GM12875 (cell line): ENCODE data around the gene TRMT44.

Experiments
- H3K4me3 ChIP-seq: one replicate; pipeline ENCODE4 v1.5.1; 2011; ENCODE audit warnings: low read depth, low read length, control low read depth
- TF ChIP-seq, protein P1 (sequence below): IDR thresholded peaks from 2 replicates; pipeline ENCODE4 v1.5.1; 2011; ENCODE audit warnings: low read depth, mild to moderate bottlenecking, control low read depth, inconsistent platforms, low read length, moderate library complexity, borderline replicate concordance; ENCODE audit not compliant: insufficient read depth

Gene TRMT44

DNA sequence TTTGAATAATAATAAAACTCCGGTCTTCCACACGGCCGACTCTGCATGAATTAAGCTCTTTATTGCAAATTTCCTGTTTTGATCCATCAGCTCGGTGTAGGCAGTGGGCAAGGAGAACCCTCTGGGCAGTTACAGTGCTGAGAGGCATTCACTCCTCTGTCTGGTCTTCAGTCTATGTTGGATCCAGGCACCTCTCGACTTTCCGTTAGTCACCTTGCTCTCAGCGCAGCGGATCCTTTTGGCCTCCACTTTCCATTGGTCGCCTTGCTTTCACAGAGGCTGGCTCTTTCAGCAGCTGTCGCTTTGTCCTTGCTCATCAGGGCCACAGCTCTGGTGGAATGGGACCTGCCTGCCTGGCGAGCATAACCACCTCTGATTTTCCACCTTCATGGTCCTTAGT is 52.9 kb downstream of the TRMT44 start:
- TF ChIP-seq, protein P1, sequence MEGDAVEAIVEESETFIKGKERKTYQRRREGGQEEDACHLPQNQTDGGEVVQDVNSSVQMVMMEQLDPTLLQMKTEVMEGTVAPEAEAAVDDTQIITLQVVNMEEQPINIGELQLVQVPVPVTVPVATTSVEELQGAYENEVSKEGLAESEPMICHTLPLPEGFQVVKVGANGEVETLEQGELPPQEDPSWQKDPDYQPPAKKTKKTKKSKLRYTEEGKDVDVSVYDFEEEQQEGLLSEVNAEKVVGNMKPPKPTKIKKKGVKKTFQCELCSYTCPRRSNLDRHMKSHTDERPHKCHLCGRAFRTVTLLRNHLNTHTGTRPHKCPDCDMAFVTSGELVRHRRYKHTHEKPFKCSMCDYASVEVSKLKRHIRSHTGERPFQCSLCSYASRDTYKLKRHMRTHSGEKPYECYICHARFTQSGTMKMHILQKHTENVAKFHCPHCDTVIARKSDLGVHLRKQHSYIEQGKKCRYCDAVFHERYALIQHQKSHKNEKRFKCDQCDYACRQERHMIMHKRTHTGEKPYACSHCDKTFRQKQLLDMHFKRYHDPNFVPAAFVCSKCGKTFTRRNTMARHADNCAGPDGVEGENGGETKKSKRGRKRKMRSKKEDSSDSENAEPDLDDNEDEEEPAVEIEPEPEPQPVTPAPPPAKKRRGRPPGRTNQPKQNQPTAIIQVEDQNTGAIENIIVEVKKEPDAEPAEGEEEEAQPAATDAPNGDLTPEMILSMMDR, result no peak
- no peak overlapping the region for H3K4me3 ChIP-seq

DNA sequence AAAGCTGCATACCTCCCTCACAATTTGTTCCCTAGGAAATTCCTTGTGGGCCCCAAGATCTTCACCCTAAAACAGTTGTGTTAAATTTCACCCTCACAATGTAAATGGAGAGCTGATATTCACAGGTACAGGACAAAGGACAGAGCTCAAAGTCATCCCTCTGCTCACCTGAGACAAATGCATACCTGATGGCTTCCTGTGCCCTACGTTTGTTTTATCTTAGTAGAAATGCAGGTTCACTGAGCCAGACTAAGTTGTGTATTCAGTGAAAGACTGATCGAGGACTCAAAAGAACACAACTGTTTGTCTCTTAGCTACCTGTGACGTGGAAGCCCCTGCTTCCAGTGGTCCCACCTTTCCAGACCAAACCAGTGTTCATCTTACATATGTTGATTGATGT is 53.6 kb downstream of the TRMT44 start:
- no peak overlapping the region for H3K4me3 ChIP-seq
- TF ChIP-seq, protein P1, result no peak

GRCh38 chr4:8494983-8495548 is 54.5 kb downstream of the TRMT44 start:
- TF ChIP-seq, protein P1, result no peak
- no peak overlapping the region for H3K4me3 ChIP-seq

DNA sequence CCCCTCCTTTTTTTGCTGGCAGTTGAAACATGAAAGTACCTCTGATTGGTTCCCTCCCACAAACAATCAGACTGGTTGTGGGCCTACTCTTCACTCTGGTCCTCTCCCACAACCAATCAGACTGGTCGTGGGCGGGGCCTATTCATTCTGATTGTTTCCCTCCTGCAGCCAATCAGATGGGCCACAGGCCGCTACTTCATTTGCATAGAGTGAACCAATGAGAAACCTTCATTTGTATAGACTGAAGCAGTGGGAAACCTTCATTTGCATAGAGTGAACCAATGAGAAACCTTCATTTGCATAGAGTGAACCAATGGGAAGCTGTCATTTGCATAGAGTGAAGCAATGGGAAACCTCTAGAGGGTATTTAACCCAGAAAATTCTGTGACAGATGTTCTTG is 55.2 kb downstream of the TRMT44 start:
- TF ChIP-seq, protein P1, result no peak
- H3K4me3 ChIP-seq, result no peak overlapping the region

GRCh38 chr4:8497762-8498161 is 57.2 kb downstream of the TRMT44 start:
- TF ChIP-seq, protein P1, result no peak
- no peak overlapping the region for H3K4me3 ChIP-seq

DNA sequence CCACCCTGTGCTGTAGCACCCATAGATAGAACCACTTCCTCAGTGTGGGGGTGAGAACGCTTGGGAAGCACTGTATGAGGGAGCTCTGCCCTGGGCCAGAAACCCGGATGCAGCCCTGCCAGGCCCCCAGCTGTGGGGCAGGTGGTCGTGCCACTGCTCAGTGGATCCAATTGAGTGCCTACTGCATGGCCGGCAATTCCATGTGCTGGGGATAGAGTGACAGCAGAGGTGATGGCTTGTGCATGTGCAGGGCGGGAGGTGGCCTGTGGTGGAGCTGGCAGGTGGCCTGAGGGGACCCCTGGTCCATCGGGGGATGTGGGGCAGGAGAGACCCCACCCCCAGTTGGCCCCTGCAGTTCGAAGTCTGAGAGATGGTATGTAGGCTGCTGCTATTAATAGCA is 60.4 kb downstream of the TRMT44 start:
- H3K4me3 ChIP-seq, result no peak overlapping the region
- TF ChIP-seq, protein P1, result no peak

GRCh38 chr4:8501781-8502180 is 61.2 kb downstream of the TRMT44 start:
- TF ChIP-seq, protein P1, result no peak
- H3K4me3 ChIP-seq, result no peak overlapping the region
